ENCODE data around the gene LDLRAD4.
"Not testable (repeated sequence)": the region's sequence is repeated elsewhere in the genome, so short reads cannot be mapped to it uniquely, and the experiment has no call there.

Gene LDLRAD4

DNA sequence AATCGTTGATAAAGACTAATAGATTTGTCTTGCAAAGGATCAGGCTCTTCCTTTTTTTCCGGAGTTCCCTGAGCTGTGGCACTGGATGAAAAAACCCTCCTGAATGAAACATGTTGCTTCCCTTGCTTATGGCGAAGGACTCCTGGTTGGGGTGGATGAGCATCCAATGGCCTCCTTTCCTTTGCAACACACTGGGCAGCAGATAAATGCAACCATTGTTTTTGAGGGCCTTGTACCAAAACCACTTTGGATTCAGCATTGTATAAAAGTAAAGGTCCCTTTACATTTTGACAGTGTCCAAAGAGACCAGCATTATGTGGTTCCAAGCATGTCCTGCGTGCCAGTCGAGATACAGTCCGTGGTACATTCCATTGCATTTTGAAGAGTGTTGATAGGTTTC is 463.1 kb downstream of the LDLRAD4 start:
- DNase-seq (ENCODE audit: low read depth): no peak
- TF ChIP-seq, protein P1, sequence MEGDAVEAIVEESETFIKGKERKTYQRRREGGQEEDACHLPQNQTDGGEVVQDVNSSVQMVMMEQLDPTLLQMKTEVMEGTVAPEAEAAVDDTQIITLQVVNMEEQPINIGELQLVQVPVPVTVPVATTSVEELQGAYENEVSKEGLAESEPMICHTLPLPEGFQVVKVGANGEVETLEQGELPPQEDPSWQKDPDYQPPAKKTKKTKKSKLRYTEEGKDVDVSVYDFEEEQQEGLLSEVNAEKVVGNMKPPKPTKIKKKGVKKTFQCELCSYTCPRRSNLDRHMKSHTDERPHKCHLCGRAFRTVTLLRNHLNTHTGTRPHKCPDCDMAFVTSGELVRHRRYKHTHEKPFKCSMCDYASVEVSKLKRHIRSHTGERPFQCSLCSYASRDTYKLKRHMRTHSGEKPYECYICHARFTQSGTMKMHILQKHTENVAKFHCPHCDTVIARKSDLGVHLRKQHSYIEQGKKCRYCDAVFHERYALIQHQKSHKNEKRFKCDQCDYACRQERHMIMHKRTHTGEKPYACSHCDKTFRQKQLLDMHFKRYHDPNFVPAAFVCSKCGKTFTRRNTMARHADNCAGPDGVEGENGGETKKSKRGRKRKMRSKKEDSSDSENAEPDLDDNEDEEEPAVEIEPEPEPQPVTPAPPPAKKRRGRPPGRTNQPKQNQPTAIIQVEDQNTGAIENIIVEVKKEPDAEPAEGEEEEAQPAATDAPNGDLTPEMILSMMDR (conservative IDR thresholded peaks at IDR 0.05; ENCODE audit: low read depth, low read length): no peak
- H3K4me3 ChIP-seq (ENCODE audit: low read length): no peak overlapping the region

DNA sequence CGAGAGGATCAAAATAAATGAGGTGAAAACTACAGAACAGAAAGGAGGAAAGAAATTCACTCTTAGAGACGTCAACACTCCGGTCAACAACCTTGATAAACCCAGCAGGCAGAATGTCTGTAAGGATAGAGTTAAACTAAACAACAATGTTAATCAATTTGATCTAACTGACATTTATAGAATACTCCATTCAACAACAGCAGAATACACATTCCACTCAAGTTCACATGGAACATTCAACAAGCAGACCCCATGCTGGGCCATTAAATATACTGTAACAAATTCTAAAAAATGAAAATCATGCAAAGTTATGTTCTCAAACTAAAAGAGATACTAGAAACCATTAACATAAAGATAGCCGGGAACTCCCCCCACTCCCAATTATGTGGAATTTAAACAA is 466.0 kb downstream of the LDLRAD4 start:
- TF ChIP-seq, protein P1 (conservative IDR thresholded peaks at IDR 0.05; ENCODE audit: low read depth, low read length): no peak
- no peak overlapping the region for H3K4me3 ChIP-seq (ENCODE audit: low read length)
- DNase-seq (ENCODE audit: low read depth): no peak

DNA sequence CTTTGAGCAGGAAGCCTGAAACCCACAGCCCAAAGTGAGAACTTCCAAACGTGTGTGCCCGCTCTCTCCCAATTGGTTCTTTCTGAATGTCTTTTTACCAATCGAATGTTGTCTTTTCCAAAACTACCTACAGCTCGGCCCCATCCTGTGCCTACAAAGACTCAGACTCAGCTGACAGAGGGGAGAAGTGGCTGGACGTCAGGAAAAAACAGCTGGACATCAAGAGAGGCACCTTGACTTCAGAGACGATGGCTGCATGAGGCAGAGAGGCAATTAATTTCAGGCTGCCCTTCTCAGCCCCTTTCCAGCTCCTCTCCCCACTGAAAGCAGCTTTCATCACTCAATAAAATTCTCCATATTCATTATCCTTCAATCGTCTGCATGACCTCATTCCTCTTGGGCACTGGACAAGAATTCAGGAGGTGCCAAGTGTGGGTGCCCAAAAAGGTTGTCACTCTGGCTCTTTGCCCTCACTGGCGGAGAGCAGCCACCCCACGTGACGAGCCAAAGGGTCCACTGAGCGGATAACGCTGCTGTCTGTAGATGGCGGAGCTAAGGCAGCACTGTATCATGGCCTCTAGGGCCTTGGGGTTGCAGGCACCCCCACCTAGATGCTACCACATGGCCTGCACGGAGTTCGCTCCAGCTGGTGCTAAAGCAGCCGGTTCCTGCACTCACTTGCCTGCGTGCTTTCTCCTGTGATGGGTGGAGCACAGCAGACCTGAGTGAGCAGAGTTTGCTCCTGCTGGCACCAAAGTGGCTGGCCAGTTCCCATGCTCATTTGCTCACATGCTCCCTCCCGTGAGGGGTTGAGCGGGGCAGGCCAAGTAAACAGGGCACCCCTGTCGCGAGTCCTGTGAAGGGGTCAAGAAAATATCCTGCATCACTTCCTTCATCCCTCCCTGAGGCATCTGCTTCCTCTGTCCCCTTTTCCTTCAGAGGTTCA is 469.9 kb downstream of the LDLRAD4 start:
- TF ChIP-seq, protein P1 (conservative IDR thresholded peaks at IDR 0.05; ENCODE audit: low read depth, low read length): no peak
- DNase-seq (ENCODE audit: low read depth): no peak
- H3K4me3 ChIP-seq (ENCODE audit: low read length): no peak overlapping the region

DNA sequence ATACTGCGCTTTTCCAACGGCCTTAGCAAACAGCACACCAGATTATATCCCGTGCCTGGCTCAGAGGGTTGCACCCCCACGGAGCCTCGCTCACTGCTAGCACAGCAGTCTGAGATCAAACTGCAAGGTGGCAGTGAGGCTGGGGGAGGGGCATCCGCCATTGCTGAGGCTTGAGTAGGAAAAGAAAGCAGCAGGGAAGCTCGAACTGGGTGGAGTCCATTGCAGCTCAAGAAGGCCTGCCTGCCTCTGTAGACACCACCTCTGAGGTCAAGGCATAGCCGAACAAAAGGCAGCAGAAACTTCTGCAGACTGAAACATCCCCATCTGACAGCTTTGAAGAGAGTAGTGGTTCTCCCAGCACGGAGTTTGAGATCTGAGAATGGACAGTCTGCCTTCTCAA is 471.5 kb downstream of the LDLRAD4 start:
- DNase-seq (ENCODE audit: low read depth); H3K4me3 ChIP-seq (ENCODE audit: low read length): not testable (repeated sequence)

DNA sequence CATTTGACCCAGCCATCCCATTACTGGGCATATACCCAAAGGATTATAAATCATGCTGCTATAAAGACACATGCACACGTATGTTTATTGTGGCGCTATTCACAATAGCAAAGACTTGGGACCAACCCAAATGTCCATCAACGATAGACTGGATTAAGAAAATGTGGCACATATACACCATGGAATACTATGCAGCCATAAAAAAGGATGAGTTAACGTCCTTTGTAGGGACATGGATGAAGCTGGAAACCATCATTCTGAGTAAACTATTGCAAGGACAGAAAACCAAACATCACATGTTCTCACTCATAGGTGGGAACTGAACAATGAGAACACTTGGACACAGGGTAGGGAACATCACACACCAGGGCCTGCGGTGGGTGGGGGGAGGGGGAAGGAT is 476.8 kb downstream of the LDLRAD4 start:
- not testable (repeated sequence) for H3K4me3 ChIP-seq (ENCODE audit: low read length); DNase-seq (ENCODE audit: low read depth)

DNA sequence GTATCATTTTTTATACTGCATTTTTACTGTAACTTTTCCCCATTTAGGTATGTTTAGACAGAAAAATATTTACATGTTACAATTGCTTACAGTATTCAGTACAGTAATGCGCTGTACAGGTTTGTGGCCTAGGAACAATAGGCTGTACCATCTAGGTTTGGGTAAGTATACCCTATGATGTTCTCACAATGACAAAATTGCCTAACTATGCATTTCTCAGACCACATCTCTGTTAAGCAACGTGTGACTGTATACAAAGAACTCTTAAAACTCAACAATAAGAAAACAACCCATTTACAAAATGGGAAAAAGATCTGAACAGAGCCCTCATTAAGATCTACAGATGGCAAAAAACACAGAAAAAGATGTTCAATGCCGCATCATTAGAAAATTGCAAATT is 478.4 kb downstream of the LDLRAD4 start:
- TF ChIP-seq, protein P1 (conservative IDR thresholded peaks at IDR 0.05; ENCODE audit: low read depth, low read length): no peak
- no peak for DNase-seq (ENCODE audit: low read depth)
- no peak overlapping the region for H3K4me3 ChIP-seq (ENCODE audit: low read length)

DNA sequence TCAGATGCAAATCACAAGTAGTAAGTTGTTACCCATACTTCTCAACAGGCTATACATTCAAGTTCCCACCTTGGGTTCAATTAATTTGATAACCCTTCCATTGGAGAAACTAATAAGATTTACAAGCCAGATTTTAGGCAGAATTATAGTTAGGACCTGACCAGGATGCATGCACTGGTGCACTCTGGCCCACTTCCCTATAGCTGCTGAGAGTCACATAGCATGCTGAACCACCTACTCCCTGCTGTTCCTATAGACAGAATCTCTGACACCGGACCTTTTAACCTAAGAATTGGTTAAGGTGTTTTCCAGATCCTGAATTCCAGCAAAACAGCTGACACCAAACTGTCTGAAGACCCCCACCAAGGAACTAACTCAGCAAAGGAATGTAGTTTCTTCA is 481.6 kb downstream of the LDLRAD4 start:
- no peak for DNase-seq (ENCODE audit: low read depth)
- TF ChIP-seq, protein P1 (conservative IDR thresholded peaks at IDR 0.05; ENCODE audit: low read depth, low read length): no peak
- no peak overlapping the region for H3K4me3 ChIP-seq (ENCODE audit: low read length)

All from retinal pigment epithelial cell (primary cell).